PC-9 (cell line): Measurements from ENCODE around the gene TRANK1. TPM values are rescaled to one million over a fixed set of nuclear protein-coding genes. Genes with fewer than 3 reads are reported as not detected.

Experiments used
- BruUV-seq: library from RNA; stranded (reverse); fragments of 400-500 nt; replicated peaks from 2 replicates; lab custom pipeline; 2021; lab: Mats Ljungman, UMichigan
- CTCF ChIA-PET: fragments of 300-600 bp; sonication (Branson Sonifier 250); formaldehyde crosslinking; loops from one replicate; lab custom pipeline; 2022; ENCODE audit warnings: antibody characterized with exemption; lab: Charles Lee
- POLR2A ChIA-PET: fragments of 300-600 bp; sonication (Branson Sonifier 250); formaldehyde crosslinking; loops from one replicate; lab custom pipeline; 2022; ENCODE audit warnings: antibody characterized with exemption; ENCODE audit not compliant: unreplicated experiment; lab: Charles Lee
- DNase-seq, 2 experiments: peaks; one replicate each; pipeline versions ENCODE4 v3.0.0 to v3.0.0-alpha.2; 2015 to 2022; ENCODE audit warnings: mixed read lengths in 1 of 2
- H2AFZ ChIP-seq: fragments of 200-600 bp; sonication (generic); 2 replicates; pipeline ENCODE4 v1.8.1; 2017; ENCODE audit warnings: antibody characterized with exemption
- H3F3A ChIP-seq: fragments of 200-600 bp; sonication (generic); 2 replicates; pipeline ENCODE4 v1.8.1; 2017; ENCODE audit warnings: antibody characterized with exemption, mild to moderate bottlenecking, low read depth; ENCODE audit not compliant: insufficient read depth
- H3K27ac ChIP-seq: fragments of 200-600 bp; sonication (generic); 2 replicates; pipeline ENCODE4 v1.6.1; 2016; ENCODE audit warnings: mixed run types
- H3K27me3 ChIP-seq: fragments of 200-600 bp; sonication (generic); 2 replicates; pipeline ENCODE4 v1.6.1; 2016; ENCODE audit warnings: low read depth, mixed run types; ENCODE audit not compliant: insufficient read depth
- H3K36me3 ChIP-seq: fragments of 200-600 bp; sonication (generic); 2 replicates; pipeline ENCODE4 v1.6.1; 2016; ENCODE audit warnings: low read depth, mixed run types
- H3K4me1 ChIP-seq: fragments of 200-600 bp; sonication (generic); replicated peaks from 2 replicates; pipeline ENCODE4 v1.6.1; 2016; ENCODE audit warnings: mixed run types; ENCODE audit not compliant: insufficient read depth
- H3K4me2 ChIP-seq: fragments of 200-600 bp; sonication (generic); 2 replicates; pipeline ENCODE4 v1.6.1; 2017; ENCODE audit warnings: mixed run types
- H3K4me3 ChIP-seq: fragments of 200-600 bp; sonication (generic); 2 replicates; pipeline ENCODE4 v1.6.1; 2016; ENCODE audit warnings: mixed run types
- H3K79me2 ChIP-seq: fragments of 200-600 bp; sonication (generic); 2 replicates; pipeline ENCODE4 v1.6.1; 2017; ENCODE audit warnings: low read depth, mixed run types
- H3K9me2 ChIP-seq: fragments of 200-600 bp; sonication (generic); 2 replicates; pipeline ENCODE4 v1.8.1; 2017; ENCODE audit warnings: mild to moderate bottlenecking; ENCODE audit not compliant: insufficient read depth
- H3K9me3 ChIP-seq: fragments of 200-600 bp; sonication (generic); 2 replicates; pipeline ENCODE4 v1.8.1; 2016; ENCODE audit warnings: low read depth; ENCODE audit not compliant: insufficient read depth
- H4K20me1 ChIP-seq: fragments of 200-600 bp; sonication (generic); 2 replicates; pipeline ENCODE4 v1.8.1; 2017; ENCODE audit not compliant: insufficient read depth
- CTCF ChIP-seq: fragments of 200-600 bp; sonication (generic); conservative IDR thresholded peaks from 2 replicates; pipeline ENCODE4 v1.6.1; 2017; ENCODE audit warnings: mixed run types, antibody characterized with exemption, mild to moderate bottlenecking, moderate library complexity
- EZH2 ChIP-seq: fragments of 200-600 bp; sonication (generic); IDR thresholded peaks from 2 replicates; pipeline ENCODE4 v1.8.0; 2017; ENCODE audit warnings: antibody characterized with exemption, low read depth
- intact Hi-C: fragments of 100-400 bp; cut with micrococcal nuclease; formaldehyde crosslinking; loops from one replicate; pipeline ENCODE4 v1.10.0; 2022; ENCODE audit not compliant: unreplicated experiment
- total RNA-seq: library from RNA; stranded (reverse); gene quantifications from 2 replicates; pipeline ENCODE4 v1.2.3, GENCODE V29; 2021

Gene TRANK1
- total RNA-seq, 1 experiment from 2014 or later: 12.1 TPM

GRCh38 chr3:36867810-36868209 lies 77.0 kb downstream of the TRANK1 start:
- H3K36me3 ChIP-seq: no peaks in the 10 kb centered on the region
- ChIA-PET CTCF (no interaction called here), POLR2A (no interaction called here)
- DNase-seq: no peak
- H3K9me3 ChIP-seq: no peaks in the 10 kb centered on the region
- H3K79me2 ChIP-seq: no peaks in the 10 kb centered on the region
- H3K27ac ChIP-seq: no peak overlapping the region
- H2AFZ ChIP-seq: no peak overlapping the region
- H3K27me3 ChIP-seq: no peaks in the 10 kb centered on the region
- intact Hi-C loops: loop anchor here (2.0 kb wide), 2 partner anchors 91 to 901 kb away; no protein-coding TSS in a partner anchor
- H3F3A ChIP-seq: no peaks in the 10 kb centered on the region
- no peaks in the 10 kb centered on the region for H3K4me1 ChIP-seq
- TF ChIP-seq EZH2 (no peak), CTCF (no peak)
- no peaks in the 10 kb centered on the region for H3K9me2 ChIP-seq
- BruUV-seq: no TSS peak
- no peaks in the 10 kb centered on the region for H4K20me1 ChIP-seq
- no peak overlapping the region for H3K4me2 ChIP-seq
- no peak overlapping the region for H3K4me3 ChIP-seq

- H3K4me2 ChIP-seq: no peak overlapping the region
- no peaks in the 10 kb centered on the region for H3K9me2 ChIP-seq
- H3K4me3 ChIP-seq: no peak overlapping the region
- H3F3A ChIP-seq: no peaks in the 10 kb centered on the region
- no peak for TF ChIP-seq CTCF
- TF ChIP-seq EZH2: no peak
- no peaks in the 10 kb centered on the region for H3K4me1 ChIP-seq
- H3K79me2 ChIP-seq: no peaks in the 10 kb centered on the region
- no TSS peak for BruUV-seq
- H2AFZ ChIP-seq: no peak overlapping the region
- POLR2A ChIA-PET: no interaction called here
- no peaks in the 10 kb centered on the region for H3K27me3 ChIP-seq
- no peaks in the 10 kb centered on the region for H4K20me1 ChIP-seq
- no peaks in the 10 kb centered on the region for H3K36me3 ChIP-seq
- H3K27ac ChIP-seq: no peak overlapping the region
- no peaks in the 10 kb centered on the region for H3K9me3 ChIP-seq
- intact Hi-C loops: no loop called here
- CTCF ChIA-PET: no interaction called here
- no peak for DNase-seq
Measured at GRCh38 chr3:36866368-36866767, 78.5 kb downstream of the TRANK1 start.

- Histone ChIP-seq H3K9me2 (no peaks in the 10 kb centered on the region), H3K4me3 (no peak overlapping the region), H2AFZ (no peak overlapping the region), H3K79me2 (no peaks in the 10 kb centered on the region), H3K27me3 (no peaks in the 10 kb centered on the region), H3K27ac (no peak overlapping the region), H3K9me3 (no peaks in the 10 kb centered on the region), H3K4me1 (no peaks in the 10 kb centered on the region), H3F3A (no peaks in the 10 kb centered on the region), H3K4me2 (no peak overlapping the region), H4K20me1 (no peaks in the 10 kb centered on the region), H3K36me3 (no peaks in the 10 kb centered on the region)
- intact Hi-C loops: no loop called here
- BruUV-seq: no TSS peak
- ChIA-PET CTCF (no interaction called here), POLR2A (no interaction called here)
- TF ChIP-seq EZH2 (no peak), CTCF (no peak)
- no peak for DNase-seq
Measured at GRCh38 chr3:36864180-36865053, 80.4 kb downstream of the TRANK1 start.
